Liver (tissue), 9 donors: ENCODE measurements around the gene IQGAP2. TPM values are rescaled to one million over a fixed set of nuclear protein-coding genes. Genes with fewer than 3 reads are reported as not detected.
A peak's percentile ranks its signal among the peaks of the same experiment; 100 is the strongest.

ENCODE experiments used
- DNase-seq: peaks from one replicate; pipeline ENCODE4 v3.0.0-alpha.2; 2017; ENCODE audit warnings: low spot score
- H3K27ac ChIP-seq, 2 donors: one replicate each; pipeline ENCODE4 v1.7.0; 2013; ENCODE audit warnings: inconsistent platforms in 2 of 2, low read length in 2 of 2, control low read depth in 1 of 2, low read depth in 1 of 2, mild to moderate bottlenecking in 1 of 2
- H3K27me3 ChIP-seq, 4 donors: one replicate each; pipeline versions ENCODE4 v1.6.1 to v1.7.0; 2013; ENCODE audit warnings: low read length in 3 of 4, inconsistent platforms in 1 of 4, mild to moderate bottlenecking in 1 of 4, moderate library complexity in 1 of 4; ENCODE audit not compliant: control insufficient read depth in 4 of 4, insufficient read depth in 4 of 4
- H3K36me3 ChIP-seq, 4 donors: one replicate each; pipeline versions ENCODE4 v1.6.1 to v1.7.0; 2013; ENCODE audit warnings: low read length in 3 of 4, mild to moderate bottlenecking in 3 of 4, low read depth in 1 of 4, moderate library complexity in 1 of 4; ENCODE audit not compliant: control insufficient read depth in 4 of 4, insufficient read depth in 3 of 4
- H3K4me1 ChIP-seq, 4 donors: one replicate each; pipeline versions ENCODE4 v1.6.1 to v1.7.0; 2013; ENCODE audit warnings: low read length in 3 of 4, mild to moderate bottlenecking in 3 of 4, moderate library complexity in 1 of 4; ENCODE audit not compliant: control insufficient read depth in 4 of 4, insufficient read depth in 4 of 4
- H3K4me3 ChIP-seq, 3 donors: one replicate each; pipeline versions ENCODE4 v1.6.1 to v1.7.0; 2013; ENCODE audit warnings: low read length in 3 of 3, control low read depth in 1 of 3, low read depth in 1 of 3, mild to moderate bottlenecking in 1 of 3
- H3K9ac ChIP-seq, 2 donors: one replicate each; pipeline ENCODE4 v1.7.0; 2013; ENCODE audit warnings: low read length in 2 of 2, mild to moderate bottlenecking in 2 of 2, moderate library complexity in 2 of 2, control low read depth in 1 of 2, low read depth in 1 of 2
- H3K9me3 ChIP-seq, 4 donors: one replicate each; pipeline versions ENCODE4 v1.6.1 to v1.7.0; 2013; ENCODE audit warnings: low read length in 3 of 4; ENCODE audit not compliant: control insufficient read depth in 4 of 4
- EGR1 ChIP-seq, 2 donors: IDR thresholded peaks; 2 replicates each; pipeline ENCODE4 v1.6.1; 2016 to 2018; ENCODE audit warnings: antibody characterized with exemption in 2 of 2, low read depth in 2 of 2
- FOXA1 ChIP-seq: IDR thresholded peaks from 2 replicates; pipeline ENCODE4 v1.6.1; 2016; ENCODE audit warnings: antibody characterized with exemption
- FOXA2 ChIP-seq: IDR thresholded peaks from 2 replicates; pipeline ENCODE4 v1.6.1; 2016; ENCODE audit warnings: antibody characterized with exemption
- GABPA ChIP-seq, 2 donors: IDR thresholded peaks in 1 of 2; conservative IDR thresholded peaks in 1 of 2; 2 replicates each; pipeline ENCODE4 v1.6.1; 2016; ENCODE audit warnings: antibody characterized with exemption in 2 of 2, mild to moderate bottlenecking in 1 of 2, moderate library complexity in 1 of 2
- HNF4A ChIP-seq, 2 donors: conservative IDR thresholded peaks; 2 replicates each; pipeline ENCODE4 v1.6.1; 2016; ENCODE audit warnings: antibody characterized with exemption in 2 of 2, mild to moderate bottlenecking in 2 of 2
- HNF4G ChIP-seq: IDR thresholded peaks from 2 replicates; pipeline ENCODE4 v1.6.1; 2016; ENCODE audit warnings: antibody characterized with exemption
- JUND ChIP-seq, 2 donors: IDR thresholded peaks; 2 replicates each; pipeline ENCODE4 v1.6.1; 2016; ENCODE audit warnings: antibody characterized with exemption in 2 of 2
- MAX ChIP-seq: IDR thresholded peaks from 2 replicates; pipeline ENCODE4 v1.6.1; 2016; ENCODE audit warnings: antibody characterized with exemption
- NR2F2 ChIP-seq: IDR thresholded peaks from 2 replicates; pipeline ENCODE4 v1.6.1; 2016; ENCODE audit warnings: antibody characterized with exemption
- RAD21 ChIP-seq, 2 donors: IDR thresholded peaks; 2 replicates each; pipeline ENCODE4 v1.6.1; 2016; ENCODE audit warnings: antibody characterized with exemption in 2 of 2, mild to moderate bottlenecking in 2 of 2
- REST ChIP-seq: IDR thresholded peaks from 2 replicates; pipeline ENCODE4 v1.6.1; 2016; ENCODE audit warnings: antibody characterized with exemption, mild to moderate bottlenecking
- RXRA ChIP-seq, 2 donors: IDR thresholded peaks; 2 replicates each; pipeline ENCODE4 v1.6.1; 2017 to 2018; ENCODE audit warnings: antibody characterized with exemption in 2 of 2, mild to moderate bottlenecking in 1 of 2
- SP1 ChIP-seq: IDR thresholded peaks from 2 replicates; pipeline ENCODE4 v1.6.1; 2018; ENCODE audit warnings: antibody characterized with exemption, mild to moderate bottlenecking
- TAF1 ChIP-seq: conservative IDR thresholded peaks from 2 replicates; pipeline ENCODE4 v1.6.1; 2016; ENCODE audit warnings: antibody characterized with exemption, mild to moderate bottlenecking
- YY1 ChIP-seq: IDR thresholded peaks from 2 replicates; pipeline ENCODE4 v1.6.1; 2016; ENCODE audit warnings: antibody characterized with exemption, mild to moderate bottlenecking
- WGBS: extraction: QIAGEN DNeasy Blood & Tissue Kit; methylation state at CpG from one replicate; pipeline ENCODE4 v1.1.7; 2013; 5-methylcytosine and 5-hydroxymethylcytosine counted together
- polyA plus RNA-seq, 2 donors: library from polyadenylated mRNA; stranded (reverse) in 1 of 2; unstranded in 1 of 2; fragments of 200-250 nt in 1 of 2; fragments of >200 nt in 1 of 2; fragmentation: Nextera tagmentation in 1 of 2; extraction: Ambion mirVana in 1 of 2; gene quantifications; one replicate each; pipeline versions ENCODE4 v1.2.1 to v1.2.3, GENCODE V29; 2013 to 2015
- total RNA-seq, 2 donors: library from RNA; depleted of rRNA; stranded (reverse); fragments of >200 nt; gene quantifications; one replicate each; pipeline ENCODE4 v1.2.3, GENCODE V29; 2014
- TF ChIP-seq, protein P1 (sequence below): IDR thresholded peaks from 2 replicates; pipeline ENCODE4 v1.6.1; 2016; ENCODE audit warnings: antibody characterized with exemption
- donor health status: healthy.
- donor health status: healthy.
- donor health status: healthy.
- donor health status: healthy.
- donor health status: healthy.

The IQGAP2 gene
- total and polyA plus RNA-seq, 4 donors, result 41.5 to 205 (median 102) TPM

- TF ChIP-seq, protein P1, sequence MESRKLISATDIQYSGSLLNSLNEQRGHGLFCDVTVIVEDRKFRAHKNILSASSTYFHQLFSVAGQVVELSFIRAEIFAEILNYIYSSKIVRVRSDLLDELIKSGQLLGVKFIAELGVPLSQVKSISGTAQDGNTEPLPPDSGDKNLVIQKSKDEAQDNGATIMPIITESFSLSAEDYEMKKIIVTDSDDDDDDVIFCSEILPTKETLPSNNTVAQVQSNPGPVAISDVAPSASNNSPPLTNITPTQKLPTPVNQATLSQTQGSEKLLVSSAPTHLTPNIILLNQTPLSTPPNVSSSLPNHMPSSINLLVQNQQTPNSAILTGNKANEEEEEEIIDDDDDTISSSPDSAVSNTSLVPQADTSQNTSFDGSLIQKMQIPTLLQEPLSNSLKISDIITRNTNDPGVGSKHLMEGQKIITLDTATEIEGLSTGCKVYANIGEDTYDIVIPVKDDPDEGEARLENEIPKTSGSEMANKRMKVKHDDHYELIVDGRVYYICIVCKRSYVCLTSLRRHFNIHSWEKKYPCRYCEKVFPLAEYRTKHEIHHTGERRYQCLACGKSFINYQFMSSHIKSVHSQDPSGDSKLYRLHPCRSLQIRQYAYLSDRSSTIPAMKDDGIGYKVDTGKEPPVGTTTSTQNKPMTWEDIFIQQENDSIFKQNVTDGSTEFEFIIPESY, result no peak
- TF ChIP-seq FOXA2 (no peak), YY1 (no peak), EGR1 (IDR thresholded peaks at IDR 0.05; ENCODE audit: low read depth in 2 of 2) (no peak)
Observed at GRCh38 chr5:76500633-76501393, 97.7 kb downstream of the IQGAP2 start (continued).

DNA sequence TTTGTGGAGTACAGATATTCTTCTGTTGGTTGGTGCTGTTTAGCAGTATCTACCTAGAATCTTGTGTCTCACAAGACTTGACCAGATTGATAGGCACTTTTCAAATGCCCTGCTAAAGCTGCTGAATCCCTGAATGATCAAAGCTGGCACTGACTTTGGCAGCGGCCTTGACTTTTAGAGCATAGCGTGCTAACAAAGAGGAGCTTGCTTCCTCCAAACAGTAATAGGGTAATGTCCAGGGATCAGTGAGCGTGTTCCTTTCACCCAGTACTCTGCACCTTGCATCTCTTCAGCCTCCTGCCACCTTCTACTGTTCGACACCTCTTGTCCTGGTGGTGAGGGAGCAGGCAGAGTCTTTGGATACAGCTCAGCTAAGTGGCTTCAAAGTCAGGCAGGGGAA is 100.8 kb downstream of the IQGAP2 start:
- peak overlapping the region; percentile 41 to 64 for H3K27ac ChIP-seq
- H3K9ac ChIP-seq, result no peak overlapping the region
- no peaks in the 10 kb centered on the region for H3K27me3 ChIP-seq
- H3K4me3 ChIP-seq, result no peak overlapping the region
- H3K4me1 ChIP-seq, result peaks cover 6 to 24% (median 15%) of the 10 kb centered on the region in 4 donors
- 43% methylated on average over 4 of the region's 4 CpGs for WGBS
- TF ChIP-seq HNF4A (conservative IDR thresholded peaks at IDR 0.05), result peak; percentile 96 to 98
- peak; percentile 40 to 58 for TF ChIP-seq RAD21 (IDR thresholded peaks at IDR 0.05)
- no peak for TF ChIP-seq TAF1
- TF ChIP-seq GABPA (IDR thresholded peaks at IDR 0.05 in 1 of 2, conservative IDR thresholded peaks at IDR 0.05 in 1 of 2), result no peak
- no peak for TF ChIP-seq NR2F2
- no peak for TF ChIP-seq REST
- peak; percentile 75 for TF ChIP-seq SP1
- TF ChIP-seq RXRA (IDR thresholded peaks at IDR 0.05), result peak; percentile 81 to 86
- peak; percentile 74 for TF ChIP-seq HNF4G
- TF ChIP-seq JUND (IDR thresholded peaks at IDR 0.05), result peak; percentile 43 to 65
- TF ChIP-seq, protein P1, result peak; percentile 55
- TF ChIP-seq FOXA1, result no peak
- peak; percentile 42 for TF ChIP-seq YY1
- TF ChIP-seq EGR1 (IDR thresholded peaks at IDR 0.05; ENCODE audit: low read depth in 2 of 2), result no peak
- TF ChIP-seq MAX, result peak; percentile 85
- H3K36me3 ChIP-seq, result no peaks in the 10 kb centered on the region
- DNase-seq, result no peak
- H3K9me3 ChIP-seq, result no peaks in the 10 kb centered on the region
